SU-DHL-6 (cell line): ENCODE measurements around the gene RGMA.

Source experiments
- H2AFZ ChIP-seq: fragments of 200-600 bp; sonication (generic); 2 replicates; pipeline ENCODE4 v1.6.1; 2014; ENCODE audit warnings: low read depth, mild to moderate bottlenecking, moderate library complexity, mixed read lengths, antibody characterized with exemption, low read length; ENCODE audit not compliant: severe bottlenecking
- H3F3A ChIP-seq: fragments of 200-600 bp; shearing (Covaris generic); 2 replicates; pipeline ENCODE4 v1.6.0; 2016; ENCODE audit warnings: antibody characterized with exemption, mild to moderate bottlenecking; ENCODE audit not compliant: insufficient read depth
- H3K27ac ChIP-seq: fragments of 200-600 bp; sonication (generic); 2 replicates; pipeline ENCODE4 v1.5.1; 2016; ENCODE audit warnings: low read depth, mild to moderate bottlenecking, low read length, moderate library complexity, mixed read lengths
- H3K27me3 ChIP-seq: fragments of 200-600 bp; sonication (generic), shearing (Covaris generic); 2 replicates; pipeline ENCODE4 v1.6.0; 2014; ENCODE audit warnings: mild to moderate bottlenecking, low read length
- H3K36me3 ChIP-seq: fragments of 200-600 bp; sonication (generic); 2 replicates; pipeline ENCODE4 v1.6.1; 2014; ENCODE audit warnings: mild to moderate bottlenecking, low read length, mixed read lengths
- H3K4me2 ChIP-seq: fragments of 300-600, 200-600 bp; shearing (Covaris generic), sonication (generic); 2 replicates; pipeline ENCODE4 v1.6.0; 2014; ENCODE audit warnings: low read length, low read depth, mild to moderate bottlenecking; ENCODE audit not compliant: poor library complexity, severe bottlenecking
- H3K4me3 ChIP-seq: fragments of 200-600 bp; sonication (generic); 2 replicates; pipeline ENCODE4 v1.5.1; 2014; ENCODE audit warnings: antibody characterized with exemption, low read length, mild to moderate bottlenecking, mixed read lengths; ENCODE audit not compliant: insufficient read depth, poor library complexity, severe bottlenecking
- H3K79me2 ChIP-seq: fragments of 200-600 bp; sonication (generic); 2 replicates; pipeline ENCODE4 v1.6.1; 2014; ENCODE audit warnings: mild to moderate bottlenecking, low read length, moderate library complexity; ENCODE audit not compliant: insufficient read depth
- H3K9ac ChIP-seq: fragments of 200-600 bp; sonication (generic); 2 replicates; pipeline ENCODE4 v1.7.0; 2014; ENCODE audit warnings: mild to moderate bottlenecking, low read length
- H3K9me2 ChIP-seq: fragments of 200-600 bp; sonication (generic); replicated peaks from 2 replicates; pipeline ENCODE4 v1.6.1; 2014; ENCODE audit warnings: low read length; ENCODE audit not compliant: insufficient read depth
- H3K9me3 ChIP-seq: fragments of 200-600 bp; sonication (generic); 2 replicates; pipeline ENCODE4 v1.6.1; 2014; ENCODE audit warnings: low read length, mixed read lengths; ENCODE audit not compliant: insufficient read depth
- H4K20me1 ChIP-seq: fragments of 200-600 bp; sonication (generic); 2 replicates; pipeline ENCODE4 v1.6.1; 2014; ENCODE audit warnings: low read depth, mild to moderate bottlenecking, antibody characterized with exemption, low read length, moderate library complexity, mixed read lengths
- CTCF ChIP-seq: fragments of 200-600 bp; sonication (generic); IDR thresholded peaks from one replicate; pipeline ENCODE4 v1.5.1; 2017; ENCODE audit warnings: antibody characterized with exemption, mild to moderate bottlenecking, low read length, moderate library complexity; ENCODE audit not compliant: insufficient read depth, poor library complexity, severe bottlenecking
- EZH2phosphoT487 ChIP-seq: fragments of 200-600 bp; sonication (generic), shearing (Covaris generic); conservative IDR thresholded peaks from 2 replicates; pipeline ENCODE4 v1.6.1; 2018; ENCODE audit warnings: mild to moderate bottlenecking, antibody characterized with exemption, low read length, moderate library complexity, mixed read lengths

Gene RGMA

GRCh38 chr15:93076875-93077274 lies 12.1 kb downstream of the RGMA start:
- H4K20me1 ChIP-seq = no peaks in the 10 kb centered on the region
- no peaks in the 10 kb centered on the region for H3K9me3 ChIP-seq
- no peak overlapping the region for H3K9ac ChIP-seq
- H2AFZ ChIP-seq = no peak overlapping the region
- TF ChIP-seq CTCF (no peak), EZH2phosphoT487 (no peak)
- H3K4me2 ChIP-seq = no peak overlapping the region
- H3K4me3 ChIP-seq = no peak overlapping the region
- no peaks in the 10 kb centered on the region for H3F3A ChIP-seq
- H3K9me2 ChIP-seq = no peaks in the 10 kb centered on the region
- no peak overlapping the region for H3K27ac ChIP-seq
- H3K79me2 ChIP-seq = no peaks in the 10 kb centered on the region
- H3K27me3 ChIP-seq = no peaks in the 10 kb centered on the region
- no peaks in the 10 kb centered on the region for H3K36me3 ChIP-seq

DNA sequence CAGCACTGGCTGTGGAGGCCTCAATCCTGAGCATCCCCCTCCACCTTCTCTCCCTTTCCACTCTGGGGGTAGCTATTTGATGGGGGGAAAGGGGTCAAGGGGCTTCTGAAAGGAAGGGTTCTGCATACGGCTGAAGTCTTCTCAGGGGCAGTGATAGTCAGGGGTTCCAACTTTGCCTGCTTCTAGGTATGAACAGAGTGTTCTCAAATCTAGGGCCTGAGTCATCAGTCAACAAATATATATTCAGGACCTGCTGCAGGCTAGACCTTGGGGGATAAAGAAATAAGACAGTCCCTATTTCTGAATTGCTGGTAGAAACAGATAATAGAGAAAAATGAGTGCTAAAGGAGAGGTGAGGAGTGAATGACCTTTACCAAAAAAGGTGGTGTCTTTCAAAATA lies 12.8 kb downstream of the RGMA start:
- no peak for TF ChIP-seq CTCF
- TF ChIP-seq EZH2phosphoT487 = no peak
- Histone ChIP-seq H4K20me1 (no peaks in the 10 kb centered on the region), H3K9me3 (no peaks in the 10 kb centered on the region), H2AFZ (no peak overlapping the region), H3F3A (no peaks in the 10 kb centered on the region), H3K79me2 (no peaks in the 10 kb centered on the region), H3K9ac (no peak overlapping the region), H3K27me3 (no peaks in the 10 kb centered on the region), H3K36me3 (no peaks in the 10 kb centered on the region), H3K27ac (no peak overlapping the region), H3K4me2 (no peak overlapping the region), H3K4me3 (no peak overlapping the region), H3K9me2 (no peaks in the 10 kb centered on the region)

DNA sequence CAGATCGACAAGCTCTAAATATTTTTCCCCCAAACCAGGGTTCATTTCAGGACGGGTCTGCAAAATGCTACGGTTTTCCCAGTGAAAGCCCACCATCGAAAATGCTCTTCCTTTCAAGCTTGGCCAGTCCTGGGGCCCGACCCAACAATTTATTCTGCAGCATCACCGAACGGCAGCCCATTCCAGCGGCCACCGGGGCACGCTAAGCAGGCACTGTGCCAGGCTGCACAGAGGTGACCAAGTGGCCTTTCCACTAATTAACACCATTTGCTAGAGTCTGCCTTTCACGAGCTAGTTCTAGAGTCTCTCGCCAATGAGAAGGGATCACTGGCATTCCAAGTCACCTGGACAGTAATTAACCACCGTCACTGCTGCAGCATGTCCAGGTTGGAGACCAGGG lies 14.4 kb downstream of the RGMA start:
- TF ChIP-seq CTCF = no peak
- no peak for TF ChIP-seq EZH2phosphoT487
- H3K4me3 ChIP-seq = no peak overlapping the region
- no peaks in the 10 kb centered on the region for H3K79me2 ChIP-seq
- no peaks in the 10 kb centered on the region for H3K27me3 ChIP-seq
- H2AFZ ChIP-seq = no peak overlapping the region
- H3K27ac ChIP-seq = no peak overlapping the region
- no peak overlapping the region for H3K9ac ChIP-seq
- H3K36me3 ChIP-seq = no peaks in the 10 kb centered on the region
- H3K4me2 ChIP-seq = no peak overlapping the region
- H4K20me1 ChIP-seq = no peaks in the 10 kb centered on the region
- no peaks in the 10 kb centered on the region for H3F3A ChIP-seq
- no peaks in the 10 kb centered on the region for H3K9me3 ChIP-seq
- no peaks in the 10 kb centered on the region for H3K9me2 ChIP-seq

DNA sequence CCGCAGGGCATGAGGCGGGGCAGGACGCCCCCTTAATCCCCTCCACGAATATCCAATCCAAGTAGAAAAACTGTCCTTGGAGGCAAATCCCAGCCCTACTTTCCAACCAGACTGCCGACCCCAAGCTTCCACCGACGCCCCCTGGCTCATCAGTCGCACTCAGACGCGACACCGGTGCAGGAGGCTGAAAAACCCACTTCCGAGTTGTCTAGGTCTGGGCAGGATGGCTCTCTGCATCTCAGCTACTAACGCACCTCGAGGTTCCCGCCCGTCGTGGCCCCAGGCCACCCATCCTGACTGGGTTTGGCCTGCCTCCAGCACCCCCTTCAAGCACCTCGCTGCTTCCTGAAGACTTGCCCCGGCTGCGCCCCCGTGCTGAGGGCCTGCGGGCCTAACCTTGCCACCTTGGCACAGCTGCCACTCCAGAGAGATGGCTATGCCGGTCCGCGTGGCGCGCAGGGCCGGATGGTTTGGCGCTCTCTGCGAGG lies 15.5 kb downstream of the RGMA start:
- TF ChIP-seq CTCF = no peak
- no peak for TF ChIP-seq EZH2phosphoT487
- H3K4me2 ChIP-seq = no peak overlapping the region
- no peak overlapping the region for H2AFZ ChIP-seq
- no peaks in the 10 kb centered on the region for H3K9me3 ChIP-seq
- H3K4me3 ChIP-seq = no peak overlapping the region
- no peak overlapping the region for H3K27ac ChIP-seq
- no peaks in the 10 kb centered on the region for H3K36me3 ChIP-seq
- H3K79me2 ChIP-seq = no peaks in the 10 kb centered on the region
- H3K9me2 ChIP-seq = no peaks in the 10 kb centered on the region
- H3K9ac ChIP-seq = no peak overlapping the region
- H3F3A ChIP-seq = no peaks in the 10 kb centered on the region
- no peaks in the 10 kb centered on the region for H4K20me1 ChIP-seq
- no peaks in the 10 kb centered on the region for H3K27me3 ChIP-seq
